NCI-H1092 (cell line): ENCODE results near the gene MEGF8.

Experiments used
- DNase-seq: peaks from one replicate; lab custom pipeline; 2025; lab: John Stamatoyannopoulos, UW

Gene MEGF8

GRCh38 chr19:42287017-42287826, 38.2 kb upstream of the MEGF8 start:
- no peak for DNase-seq

GRCh38 chr19:42287827-42288107, 37.7 kb upstream of the MEGF8 start:
- DNase-seq, result no peak

DNA sequence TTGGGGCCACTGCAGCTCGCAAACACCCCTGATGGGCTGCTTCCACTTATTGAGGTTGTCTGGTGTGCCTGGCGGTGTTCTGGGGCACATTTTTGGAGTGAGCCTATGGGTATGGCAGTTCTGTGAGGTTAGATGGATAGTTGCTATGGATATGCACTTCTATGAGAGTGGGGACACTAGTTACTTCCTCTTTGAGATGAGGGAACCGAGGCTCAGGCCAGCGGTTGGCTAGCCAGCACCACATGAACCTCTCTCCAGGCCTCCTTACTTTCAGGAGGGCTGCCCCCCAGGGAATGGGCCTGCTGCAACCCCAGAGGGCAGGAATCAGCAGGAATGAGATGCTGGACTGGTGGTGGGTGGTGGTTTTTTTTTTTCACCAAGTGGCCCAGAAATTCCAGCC, 37.0 kb upstream of the MEGF8 start:
- no peak for DNase-seq

- no peak for DNase-seq
Measured at GRCh38 chr19:42288881-42289555, 36.4 kb upstream of the MEGF8 start.

DNA sequence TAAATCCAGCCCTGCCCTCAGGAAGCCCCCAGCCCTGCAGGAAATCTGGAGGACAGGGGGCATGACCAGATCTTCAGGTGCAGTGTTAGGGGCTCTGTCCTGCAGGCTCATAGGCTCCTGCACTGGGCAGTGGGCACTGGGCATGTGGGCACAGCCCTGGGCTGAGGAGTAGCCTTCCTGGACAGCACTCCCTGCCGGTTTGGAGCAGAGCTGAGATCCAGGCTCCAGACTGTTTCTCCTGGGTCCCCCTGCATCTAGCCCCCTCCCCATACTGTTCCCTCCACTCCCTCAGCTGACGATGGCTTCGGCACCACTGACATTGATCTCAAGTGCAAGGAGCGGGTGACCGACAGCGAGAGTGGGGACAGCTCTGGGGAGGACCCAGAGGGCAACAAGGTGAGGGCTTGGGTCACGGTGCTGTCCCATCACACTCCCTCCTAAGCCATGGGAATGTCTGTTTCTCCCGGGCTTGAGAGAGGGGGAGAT, 35.8 kb upstream of the MEGF8 start:
- no peak for DNase-seq

DNA sequence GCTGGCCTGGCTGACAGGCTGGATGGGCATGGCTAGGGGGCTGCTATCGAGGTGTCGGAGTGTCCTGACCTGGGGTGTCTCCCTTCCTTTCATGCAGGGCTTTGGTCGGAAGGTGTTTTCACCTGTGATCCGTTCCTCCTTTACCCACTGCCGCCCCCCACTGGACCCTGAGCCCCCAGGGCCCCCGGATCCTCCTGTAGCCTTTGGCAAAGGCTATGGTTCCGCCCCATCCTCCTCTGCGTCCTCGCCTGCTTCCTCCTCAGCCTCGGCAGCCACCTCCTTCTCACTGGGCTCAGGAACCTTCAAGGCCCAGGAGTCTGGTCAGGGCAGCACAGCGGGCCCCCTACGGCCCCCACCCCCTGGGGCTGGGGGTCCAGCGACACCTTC, 35.3 kb upstream of the MEGF8 start:
- no peak for DNase-seq

- DNase-seq, result no peak
Measured at GRCh38 chr19:42290523-42291434, 34.7 kb upstream of the MEGF8 start.

DNA sequence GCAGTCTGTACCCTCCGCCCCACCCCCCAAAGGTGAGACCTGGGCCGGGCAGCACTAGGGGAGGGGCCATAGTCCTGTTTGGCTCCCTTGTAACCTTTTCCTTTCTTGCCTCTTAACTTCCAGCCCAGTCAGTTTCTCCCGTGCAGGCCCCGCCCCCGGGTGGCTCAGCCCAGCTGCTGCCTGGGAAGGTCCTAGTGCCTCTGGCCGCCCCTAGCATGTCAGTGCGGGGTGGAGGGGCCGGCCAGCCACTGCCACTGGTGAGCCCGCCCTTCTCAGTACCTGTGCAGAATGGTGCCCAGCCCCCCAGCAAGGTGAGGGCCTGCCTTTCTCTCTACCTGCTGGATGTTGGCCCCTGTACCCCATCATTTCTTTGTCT, 34.0 kb upstream of the MEGF8 start:
- DNase-seq, result no peak

GRCh38 chr19:42292042-42292960, 33.1 kb upstream of the MEGF8 start:
- DNase-seq, result no peak

GRCh38 chr19:42292963-42293362, 32.5 kb upstream of the MEGF8 start:
- DNase-seq, result no peak

DNA sequence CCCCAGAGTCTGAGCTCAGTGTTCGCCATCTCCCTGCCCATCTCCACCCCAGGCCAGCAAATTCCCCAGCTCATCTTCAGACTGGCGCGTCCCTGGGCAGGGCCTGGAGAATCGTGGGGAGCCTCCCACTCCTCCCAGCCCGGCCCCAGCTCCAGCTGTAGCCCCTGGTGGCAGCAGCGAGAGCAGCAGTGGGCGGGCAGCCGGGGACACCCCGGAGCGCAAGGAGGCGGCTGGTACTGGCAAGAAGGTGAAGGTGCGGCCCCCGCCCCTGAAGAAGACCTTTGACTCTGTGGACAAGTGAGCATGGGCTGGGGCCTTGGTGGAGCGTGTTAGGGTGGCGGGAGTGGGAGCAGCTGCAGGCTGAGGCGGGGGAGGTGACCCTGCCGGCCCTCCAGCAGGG, 31.9 kb upstream of the MEGF8 start:
- DNase-seq, result no peak

DNA sequence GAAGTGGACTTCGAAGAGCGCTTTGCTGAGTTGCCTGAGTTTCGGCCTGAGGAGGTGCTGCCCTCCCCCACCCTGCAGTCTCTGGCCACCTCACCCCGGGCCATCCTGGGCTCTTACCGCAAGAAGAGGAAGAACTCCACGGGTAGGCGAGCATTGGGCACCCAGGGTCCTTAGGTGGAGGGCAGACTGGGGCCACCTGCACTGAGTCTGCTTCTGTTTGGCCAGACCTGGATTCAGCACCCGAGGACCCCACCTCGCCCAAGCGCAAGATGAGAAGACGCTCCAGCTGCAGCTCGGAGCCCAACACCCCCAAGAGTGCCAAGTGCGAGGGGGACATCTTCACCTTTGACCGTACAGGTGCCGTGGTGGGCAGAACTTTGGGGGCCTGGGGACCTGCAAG, 31.5 kb upstream of the MEGF8 start:
- DNase-seq, result no peak

DNA sequence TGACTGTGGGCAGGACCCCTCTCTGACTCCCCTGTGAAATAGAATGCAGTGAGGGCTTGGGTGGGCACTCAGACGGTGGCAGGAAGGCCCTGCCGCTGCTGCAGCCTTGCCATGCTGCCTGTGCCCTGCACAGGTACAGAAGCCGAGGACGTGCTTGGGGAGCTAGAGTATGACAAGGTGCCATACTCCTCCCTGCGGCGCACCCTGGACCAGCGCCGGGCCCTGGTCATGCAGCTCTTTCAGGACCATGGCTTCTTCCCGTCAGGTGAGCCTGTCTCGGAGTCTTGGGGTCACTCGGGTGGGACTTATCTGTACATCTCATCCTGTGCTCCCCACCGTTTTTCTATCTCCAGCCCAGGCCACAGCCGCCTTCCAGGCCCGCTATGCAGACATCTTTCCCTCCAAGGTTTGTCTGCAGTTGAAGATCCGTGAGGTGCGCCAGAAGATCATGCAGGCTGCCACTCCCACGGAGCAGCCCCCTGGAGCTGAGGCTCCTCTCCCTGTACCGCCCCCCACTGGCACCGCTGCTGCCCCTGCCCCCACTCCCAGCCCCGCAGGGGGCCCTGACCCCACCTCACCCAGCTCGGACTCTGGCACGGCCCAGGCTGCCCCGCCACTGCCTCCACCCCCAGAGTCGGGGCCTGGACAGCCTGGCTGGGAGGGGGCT, 30.8 kb upstream of the MEGF8 start:
- no peak for DNase-seq

GRCh38 chr19:42295342-42295741, 30.1 kb upstream of the MEGF8 start:
- DNase-seq, result no peak

- DNase-seq, result peak; percentile 49
Measured at GRCh38 chr19:42295831-42296525, 29.5 kb upstream of the MEGF8 start.

- DNase-seq, result no peak
Measured at GRCh38 chr19:42297039-42297438, 28.4 kb upstream of the MEGF8 start.

GRCh38 chr19:42301646-42302203, 23.7 kb upstream of the MEGF8 start, which contains the start of gene PRR19:
TSS of gene PRR19 (plus strand) at chr19:42302132. CDS start at chr19:42309585, 7,453 bp downstream.
- no peak for DNase-seq

DNA sequence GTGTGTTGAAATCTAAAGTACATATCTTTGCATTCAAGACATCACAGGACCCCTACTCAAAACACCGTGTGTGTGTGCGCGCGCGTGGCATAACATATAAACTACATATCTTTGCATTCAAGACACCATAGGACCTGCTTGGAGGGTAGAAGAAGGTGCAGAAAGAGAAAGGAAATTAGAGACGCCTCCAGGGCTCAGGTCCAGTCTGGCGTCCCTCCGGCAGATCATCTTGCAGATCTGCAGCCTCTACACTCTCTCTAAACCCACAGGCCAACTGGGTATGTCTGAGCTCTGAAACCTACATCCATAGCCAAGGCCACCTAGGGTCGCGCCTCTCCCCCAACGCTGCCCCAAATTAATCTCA, 22.4 kb upstream of the MEGF8 start:
- no peak for DNase-seq

- DNase-seq, result no peak
Measured at GRCh38 chr19:42303876-42304275, 21.6 kb upstream of the MEGF8 start.

GRCh38 chr19:42306646-42307045, 18.8 kb upstream of the MEGF8 start:
- DNase-seq, result no peak
